H9 (cell line): ENCODE measurements around the gene SRXN1. TPM values are rescaled to one million over a fixed set of nuclear protein-coding genes. Genes with fewer than 3 reads are reported as not detected.

Source experiments
- DNase-seq: peaks from one replicate; pipeline ENCODE4 v3.0.0-alpha.2; 2017
- H2AFZ ChIP-seq: one replicate; pipeline ENCODE4 v1.6.1; 2013; ENCODE audit warnings: mild to moderate bottlenecking, low read length, control low read depth, moderate library complexity
- H2AK5ac ChIP-seq: 2 replicates; pipeline ENCODE4 v1.6.1; 2013; ENCODE audit warnings: low read length, control low read depth, mixed read lengths; ENCODE audit not compliant: insufficient read length
- H2BK120ac ChIP-seq: one replicate; pipeline ENCODE4 v1.6.1; 2013; ENCODE audit warnings: low read depth, mild to moderate bottlenecking, low read length, control low read depth, inconsistent platforms; ENCODE audit not compliant: poor library complexity, severe bottlenecking
- H2BK12ac ChIP-seq: 2 replicates; pipeline ENCODE4 v1.6.1; 2013; ENCODE audit warnings: low read length, control low read depth, mixed read lengths, low read depth; ENCODE audit not compliant: insufficient read length
- H2BK15ac ChIP-seq: 2 replicates; pipeline ENCODE4 v1.6.1; 2013; ENCODE audit warnings: low read depth, low read length, control low read depth
- H2BK20ac ChIP-seq: one replicate; pipeline ENCODE4 v1.6.1; 2013; ENCODE audit warnings: low read depth, mild to moderate bottlenecking, low read length, control low read depth, inconsistent platforms; ENCODE audit not compliant: poor library complexity, severe bottlenecking
- H2BK5ac ChIP-seq: 2 replicates; pipeline ENCODE4 v1.6.1; 2013; ENCODE audit warnings: low read length, control low read depth, mixed read lengths; ENCODE audit not compliant: insufficient read length
- H3K14ac ChIP-seq: 2 replicates; pipeline ENCODE4 v1.6.1; 2013; ENCODE audit warnings: low read length, control low read depth; ENCODE audit not compliant: insufficient read depth
- H3K18ac ChIP-seq: 2 replicates; pipeline ENCODE4 v1.6.1; 2013; ENCODE audit warnings: low read depth, mild to moderate bottlenecking, mixed read lengths, low read length, control low read depth; ENCODE audit not compliant: insufficient read length
- H3K23ac ChIP-seq: 2 replicates; pipeline ENCODE4 v1.6.1; 2013; ENCODE audit warnings: low read length, control low read depth, mixed read lengths, low read depth; ENCODE audit not compliant: insufficient read length
- H3K23me2 ChIP-seq: 2 replicates; pipeline ENCODE4 v1.6.1; 2013; ENCODE audit warnings: low read depth, mild to moderate bottlenecking, mixed read lengths, low read length, control low read depth; ENCODE audit not compliant: insufficient read length, poor library complexity, severe bottlenecking
- H3K27ac ChIP-seq: 2 replicates; pipeline ENCODE4 v1.5.1; 2013; ENCODE audit warnings: low read length, control low read depth, mixed read lengths, low read depth; ENCODE audit not compliant: insufficient read length
- H3K27me3 ChIP-seq: 2 replicates; pipeline ENCODE4 v1.6.1; 2013; ENCODE audit warnings: low read length, control low read depth, inconsistent platforms; ENCODE audit not compliant: insufficient read depth
- H3K4ac ChIP-seq: 2 replicates; pipeline ENCODE4 v1.6.1; 2013; ENCODE audit warnings: low read depth, mild to moderate bottlenecking, control low read depth, inconsistent platforms, low read length, moderate library complexity
- H3K4me1 ChIP-seq: 2 replicates; pipeline ENCODE4 v1.6.1; 2013; ENCODE audit warnings: low read length, control low read depth, inconsistent platforms; ENCODE audit not compliant: insufficient read depth
- H3K4me2 ChIP-seq: 2 replicates; pipeline ENCODE4 v1.6.1; 2013; ENCODE audit warnings: low read length, control low read depth, mixed read lengths; ENCODE audit not compliant: insufficient read length, insufficient read depth
- H3K56ac ChIP-seq: 2 replicates; pipeline ENCODE4 v1.6.1; 2013; ENCODE audit warnings: low read depth, mild to moderate bottlenecking, mixed read lengths, low read length, control low read depth; ENCODE audit not compliant: insufficient read length
- H3K79me1 ChIP-seq: 2 replicates; pipeline ENCODE4 v1.6.1; 2013; ENCODE audit warnings: low read depth, mild to moderate bottlenecking, moderate library complexity, low read length, control low read depth, inconsistent platforms; ENCODE audit not compliant: insufficient read depth, poor library complexity, severe bottlenecking
- H3K79me2 ChIP-seq: 2 replicates; pipeline ENCODE4 v1.6.1; 2013; ENCODE audit warnings: low read length, control low read depth, inconsistent platforms; ENCODE audit not compliant: insufficient read depth
- H3K9ac ChIP-seq: 2 replicates; pipeline ENCODE4 v1.6.1; 2013; ENCODE audit warnings: low read length, control low read depth, mixed read lengths; ENCODE audit not compliant: insufficient read length; ENCODE audit errors: extremely low read depth
- H3K9me3 ChIP-seq: one replicate; pipeline ENCODE4 v1.6.1; 2013; ENCODE audit warnings: low read depth, low read length, inconsistent platforms; ENCODE audit not compliant: control insufficient read depth
- H3T11ph ChIP-seq: one replicate; pipeline ENCODE4 v1.6.1; 2013; ENCODE audit warnings: mild to moderate bottlenecking, low read length, control low read depth, inconsistent platforms
- H4K20me1 ChIP-seq: one replicate; pipeline ENCODE4 v1.6.1; 2013; ENCODE audit not compliant: control insufficient read depth, insufficient read length, insufficient read depth
- H4K5ac ChIP-seq: 2 replicates; pipeline ENCODE4 v1.6.1; 2013; ENCODE audit warnings: low read depth, mild to moderate bottlenecking, mixed read lengths, low read length, control low read depth; ENCODE audit not compliant: insufficient read length
- H4K8ac ChIP-seq: replicated peaks from 2 replicates; pipeline ENCODE4 v1.6.1; 2013; ENCODE audit warnings: low read length, control low read depth, mixed read lengths, low read depth; ENCODE audit not compliant: insufficient read length
- H4K91ac ChIP-seq: 2 replicates; pipeline ENCODE4 v1.6.1; 2013; ENCODE audit warnings: low read depth, mild to moderate bottlenecking, moderate library complexity, mixed read lengths, low read length, control low read depth; ENCODE audit not compliant: insufficient read length
- H3K27ac Mint-ChIP-seq, 3 experiments: 2 replicates in 2 of 3; 3 replicates in 1 of 3; pipeline ENCODE4 v1.8.0; 2020 to 2021; ENCODE audit warnings: mixed read lengths in 3 of 3, mild to moderate bottlenecking in 1 of 3, moderate library complexity in 1 of 3
- H3K27me3 Mint-ChIP-seq: 2 replicates; pipeline ENCODE4 v1.8.0; 2021; ENCODE audit warnings: low read depth, mild to moderate bottlenecking, moderate library complexity, mixed read lengths
- H3K36me3 Mint-ChIP-seq, 3 experiments: 2 replicates in 2 of 3; 3 replicates in 1 of 3; pipeline ENCODE4 v1.8.0; 2020 to 2021; ENCODE audit warnings: low read depth in 3 of 3, mixed read lengths in 3 of 3; ENCODE audit not compliant: insufficient read depth in 1 of 3
- H3K4me1 Mint-ChIP-seq, 2 experiments: 2 replicates each; pipeline ENCODE4 v1.8.0; 2020; ENCODE audit warnings: mixed read lengths in 2 of 2
- H3K4me3 Mint-ChIP-seq, 2 experiments: 2 replicates in 1 of 2; 3 replicates in 1 of 2; pipeline ENCODE4 v1.8.0; 2020 to 2021; ENCODE audit warnings: mild to moderate bottlenecking in 2 of 2, mixed read lengths in 2 of 2, moderate library complexity in 1 of 2
- H3K9me3 Mint-ChIP-seq, 2 experiments: 2 replicates in 1 of 2; 3 replicates in 1 of 2; pipeline ENCODE4 v1.8.0; 2020; ENCODE audit warnings: mild to moderate bottlenecking in 2 of 2, mixed read lengths in 2 of 2, moderate library complexity in 1 of 2
- CTCF ChIP-seq: fragments of 200-600 bp; sonication (generic); conservative IDR thresholded peaks from 3 replicates; pipeline ENCODE4 v1.8.0; 2021; ENCODE audit warnings: antibody characterized with exemption, mild to moderate bottlenecking
- WGBS: extraction: QIAGEN DNeasy Blood & Tissue Kit; methylation state at CpG from one replicate; pipeline ENCODE4 v1.1.7; 2013; ENCODE audit warnings: missing lambda C conversion rate, low lambda C conversion rate, mixed read lengths; ENCODE audit not compliant: insufficient read length; ENCODE audit errors: extremely low coverage; 5-methylcytosine and 5-hydroxymethylcytosine counted together
- total RNA-seq: library from RNA; stranded (reverse); gene quantifications from 2 replicates; pipeline ENCODE4 v1.2.1, GENCODE V29; 2021

The SRXN1 gene
- total RNA-seq, 1 experiment from 2014 or later: 25.7 TPM

- no peaks in the 10 kb centered on the region for H3K9me3 ChIP-seq
- H3K27ac Mint-ChIP-seq: no peak overlapping the region
- no peak for DNase-seq
- no peaks in the 10 kb centered on the region for H3K23me2 ChIP-seq
- no peaks in the 10 kb centered on the region for H3K4me1 ChIP-seq
- no peak overlapping the region for H2BK12ac ChIP-seq
- H3K56ac ChIP-seq: no peak overlapping the region
- no peak overlapping the region for H3K4me3 Mint-ChIP-seq
- H3K9me3 Mint-ChIP-seq: no peaks in the 10 kb centered on the region
- H3K79me2 ChIP-seq: no peaks in the 10 kb centered on the region
- H3K23ac ChIP-seq: no peak overlapping the region
- H2AFZ ChIP-seq: no peak overlapping the region
- no peak overlapping the region for H4K8ac ChIP-seq
- no peak overlapping the region for H3T11ph ChIP-seq
- H2BK20ac ChIP-seq: no peak overlapping the region
- H2AK5ac ChIP-seq: no peak overlapping the region
- H3K4me1 Mint-ChIP-seq: peaks cover 3 to 4% of the 10 kb centered on the region in 2 experiments; a peak in 3 of 4 replicates
- H3K27me3 ChIP-seq: no peaks in the 10 kb centered on the region
- no peak overlapping the region for H3K4me2 ChIP-seq
- no peak overlapping the region for H4K5ac ChIP-seq
- no peak overlapping the region for H4K91ac ChIP-seq
- H3K27ac ChIP-seq: no peak overlapping the region
- no CpG with 5 or more reads among the region's 2 CpGs for WGBS
- no peak overlapping the region for H2BK120ac ChIP-seq
- H3K9ac ChIP-seq: no peak overlapping the region
- no peak overlapping the region for H3K4ac ChIP-seq
- H3K27me3 Mint-ChIP-seq: no peaks in the 10 kb centered on the region; the same call in 1 of the 2 replicates
- H3K79me1 ChIP-seq: no peaks in the 10 kb centered on the region
- H2BK5ac ChIP-seq: no peak overlapping the region
- no peak overlapping the region for H2BK15ac ChIP-seq
- H3K36me3 Mint-ChIP-seq: no peaks in the 10 kb centered on the region
- H3K18ac ChIP-seq: no peak overlapping the region
- H3K14ac ChIP-seq: no peak overlapping the region
- TF ChIP-seq CTCF: no peak
- no peaks in the 10 kb centered on the region for H4K20me1 ChIP-seq
Measured at GRCh38 chr20:597560-597959, 55.4 kb downstream of the SRXN1 start.

Other genes starting within 250 kb of the SRXN1 start
- 46.8 and 50.8 TPM in 2 replicates for gene RBCK1, start 244.9 kb downstream of the SRXN1 start, total RNA-seq
- 16.8 and 17.9 TPM in 2 replicates for gene TBC1D20, start 190.7 kb downstream of the SRXN1 start, total RNA-seq
- 225 and 229 TPM in 2 replicates for gene CSNK2A1, start 109.4 kb downstream of the SRXN1 start, total RNA-seq
- 2.0 and 2.7 TPM in 2 replicates for gene TCF15, start 42.9 kb downstream of the SRXN1 start, total RNA-seq
- gene SCRT2, start 22.6 kb upstream of the SRXN1 start, total RNA-seq: not detected in 2 replicates
- gene SLC52A3, start 115.3 kb upstream of the SRXN1 start, total RNA-seq: 3.2 and 3.3 TPM in 2 replicates
- gene FAM110A, start 180.5 kb upstream of the SRXN1 start, total RNA-seq: 10.3 and 11.5 TPM in 2 replicates